MCF 10A (cell line): ENCODE data around the gene CELSR1. TPM values are rescaled to one million over a fixed set of nuclear protein-coding genes. Genes with fewer than 3 reads are reported as not detected.

Experiments
- BruUV-seq: library from RNA; stranded (reverse); fragments of 400-500 nt; replicated peaks from 2 replicates; lab custom pipeline; 2021; lab: Mats Ljungman, UMichigan
- CTCF ChIA-PET: fragments of 300-600 bp; sonication (Branson Sonifier 250); formaldehyde crosslinking; extraction: SDS; loops from one replicate; lab custom pipeline; 2021; ENCODE audit warnings: antibody characterized with exemption, inconsistent platforms; lab: Yijun Ruan, JAX
- POLR2A ChIA-PET: fragments of 300-600, 350-650 bp; sonication (Branson Sonifier 250); formaldehyde crosslinking; extraction: SDS; loops from one replicate; lab custom pipeline; 2020; ENCODE audit warnings: antibody characterized with exemption, inconsistent platforms; lab: Yijun Ruan, JAX
- DNase-seq: peaks from one replicate; pipeline ENCODE4 v3.0.0-alpha.2; 2018; ENCODE audit not compliant: unreplicated experiment
- H3K27ac Mint-ChIP-seq: one replicate; pipeline ENCODE4 v1.8.0; 2022; ENCODE audit warnings: mild to moderate bottlenecking, low read depth, mixed read lengths; ENCODE audit not compliant: unreplicated experiment
- H3K27me3 Mint-ChIP-seq: one replicate; pipeline ENCODE4 v1.8.0; 2022; ENCODE audit warnings: mixed read lengths; ENCODE audit not compliant: insufficient read depth, unreplicated experiment
- H3K36me3 Mint-ChIP-seq: one replicate; pipeline ENCODE4 v1.8.0; 2022; ENCODE audit warnings: mild to moderate bottlenecking, moderate library complexity, mixed read lengths; ENCODE audit not compliant: insufficient read depth, unreplicated experiment
- H3K4me1 Mint-ChIP-seq: one replicate; pipeline ENCODE4 v1.8.0; 2022; ENCODE audit warnings: mixed read lengths; ENCODE audit not compliant: insufficient read depth, unreplicated experiment
- H3K4me3 Mint-ChIP-seq: one replicate; pipeline ENCODE4 v1.8.0; 2022; ENCODE audit warnings: mild to moderate bottlenecking, moderate library complexity, mixed read lengths; ENCODE audit not compliant: unreplicated experiment
- H3K9me3 Mint-ChIP-seq: one replicate; pipeline ENCODE4 v1.8.0; 2022; ENCODE audit warnings: mixed read lengths; ENCODE audit not compliant: unreplicated experiment
- intact Hi-C: fragments of 100-400 bp; cut with micrococcal nuclease; formaldehyde crosslinking; loops from 2 replicates; pipeline ENCODE4 v1.14.1; 2022
- total RNA-seq: library from RNA; stranded (reverse); gene quantifications from 2 replicates; pipeline ENCODE4 v1.2.3, GENCODE V29; 2022
- TF ChIP-seq, protein P1 (sequence below): fragments of 200-600 bp; IDR thresholded peaks from one replicate; pipeline ENCODE4 v1.8.0; 2022; ENCODE audit warnings: antibody characterized with exemption, mild to moderate bottlenecking; ENCODE audit not compliant: unreplicated experiment

Gene CELSR1
- total RNA-seq, 1 experiment from 2014 or later = 49.1 TPM

DNA sequence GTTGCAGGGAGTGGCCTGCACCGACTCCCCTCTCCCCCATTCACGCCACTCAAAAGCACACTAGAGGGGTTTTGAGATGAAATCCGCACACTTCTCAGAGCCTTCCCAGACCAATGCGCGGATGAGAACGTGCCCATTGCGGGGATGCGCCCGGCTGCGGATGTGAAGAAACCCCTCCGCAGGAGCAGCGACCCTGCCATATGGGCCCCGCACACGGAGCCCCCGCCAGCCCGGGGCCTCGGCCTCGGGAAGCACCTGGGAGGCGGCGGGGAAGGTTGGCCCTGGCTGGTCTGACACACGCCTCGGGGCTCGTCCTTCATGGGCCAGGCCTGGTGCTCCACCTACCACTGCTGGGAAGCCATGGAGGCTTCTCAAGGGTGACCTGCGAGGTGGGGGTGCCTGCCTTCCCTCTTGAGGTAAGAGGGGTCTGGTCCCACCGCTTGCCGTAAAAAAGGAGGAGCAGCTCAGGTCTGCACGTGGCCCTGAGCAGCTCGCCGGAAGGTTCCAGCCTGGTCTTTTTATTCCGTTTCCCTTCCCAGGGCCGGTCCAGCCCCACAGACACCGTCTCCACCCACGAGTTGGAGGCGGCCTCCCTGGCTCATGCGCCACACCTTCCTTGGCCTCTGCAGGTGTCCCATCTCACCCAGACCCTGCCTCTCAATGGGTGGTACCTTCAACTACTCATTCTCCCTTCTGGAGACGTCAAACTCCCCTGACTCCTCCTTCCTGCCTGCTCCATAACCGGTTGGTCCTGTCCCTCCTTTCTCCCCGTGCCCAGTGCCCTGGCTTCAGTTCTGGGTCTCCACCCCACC, 162.6 kb downstream of the CELSR1 start:
- intact Hi-C loops = loop anchor here (10.0 kb wide), 1 partner anchor 80 kb away; no protein-coding TSS in a partner anchor
- Mint-ChIP-seq H3K27ac (no peak overlapping the region), H3K4me3 (no peak overlapping the region), H3K9me3 (no peaks in the 10 kb centered on the region), H3K4me1 (peaks cover 10% of the 10 kb centered on the region), H3K27me3 (no peaks in the 10 kb centered on the region), H3K36me3 (peaks cover 57% of the 10 kb centered on the region)
- BruUV-seq = no TSS peak
- DNase-seq = no peak
- ChIA-PET CTCF (interaction anchor here (4.4 kb wide), 1 partner anchor 7 kb away, joined by 18 read pairs; no protein-coding TSS in a partner anchor), POLR2A (interaction anchor here (0.6 kb wide), 1 partner anchor 34 kb away, joined by 4 read pairs; no protein-coding TSS in a partner anchor)
- TF ChIP-seq, protein P1, sequence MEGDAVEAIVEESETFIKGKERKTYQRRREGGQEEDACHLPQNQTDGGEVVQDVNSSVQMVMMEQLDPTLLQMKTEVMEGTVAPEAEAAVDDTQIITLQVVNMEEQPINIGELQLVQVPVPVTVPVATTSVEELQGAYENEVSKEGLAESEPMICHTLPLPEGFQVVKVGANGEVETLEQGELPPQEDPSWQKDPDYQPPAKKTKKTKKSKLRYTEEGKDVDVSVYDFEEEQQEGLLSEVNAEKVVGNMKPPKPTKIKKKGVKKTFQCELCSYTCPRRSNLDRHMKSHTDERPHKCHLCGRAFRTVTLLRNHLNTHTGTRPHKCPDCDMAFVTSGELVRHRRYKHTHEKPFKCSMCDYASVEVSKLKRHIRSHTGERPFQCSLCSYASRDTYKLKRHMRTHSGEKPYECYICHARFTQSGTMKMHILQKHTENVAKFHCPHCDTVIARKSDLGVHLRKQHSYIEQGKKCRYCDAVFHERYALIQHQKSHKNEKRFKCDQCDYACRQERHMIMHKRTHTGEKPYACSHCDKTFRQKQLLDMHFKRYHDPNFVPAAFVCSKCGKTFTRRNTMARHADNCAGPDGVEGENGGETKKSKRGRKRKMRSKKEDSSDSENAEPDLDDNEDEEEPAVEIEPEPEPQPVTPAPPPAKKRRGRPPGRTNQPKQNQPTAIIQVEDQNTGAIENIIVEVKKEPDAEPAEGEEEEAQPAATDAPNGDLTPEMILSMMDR = no peak

DNA sequence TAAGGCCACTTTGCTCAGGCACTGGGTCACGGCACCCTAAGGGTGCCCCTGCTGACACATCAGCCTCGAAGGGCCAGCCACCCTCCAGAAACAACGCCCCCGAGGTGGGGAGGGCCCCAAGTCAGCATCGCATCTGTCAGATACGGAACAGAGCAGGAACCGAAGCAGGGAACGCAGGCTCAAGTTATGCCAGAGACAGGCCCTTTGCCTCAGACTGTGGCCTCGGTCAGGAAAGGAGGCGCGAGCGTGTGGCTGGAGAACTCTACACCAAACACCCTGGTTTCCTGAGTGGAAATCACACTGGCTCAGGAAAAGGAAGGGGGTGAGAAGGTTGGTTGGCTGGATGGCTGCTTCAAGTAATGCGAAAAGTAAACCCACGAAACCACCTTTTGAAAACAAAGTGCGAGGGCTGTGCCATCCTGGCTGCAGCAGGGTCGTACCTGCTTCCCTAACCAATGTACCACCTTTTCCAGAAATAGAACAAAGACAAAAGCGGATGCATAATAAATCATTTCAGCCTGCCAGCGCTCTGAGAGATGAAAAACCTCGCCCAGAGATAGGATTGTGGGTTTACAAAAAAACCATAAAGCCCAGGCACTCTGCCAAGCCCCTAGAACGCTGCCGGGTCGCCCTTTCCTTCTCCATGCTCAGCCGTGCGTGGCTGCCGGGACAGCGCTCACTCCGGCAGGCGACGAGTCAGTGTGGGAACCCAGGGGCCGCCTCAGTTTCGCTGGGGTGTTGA, 163.3 kb downstream of the CELSR1 start:
- H3K4me1 Mint-ChIP-seq = peaks cover 10% of the 10 kb centered on the region
- H3K27me3 Mint-ChIP-seq = no peaks in the 10 kb centered on the region

GRCh38 chr22:46373159-46373558, 164.3 kb downstream of the CELSR1 start:
- no TSS peak for BruUV-seq
- Mint-ChIP-seq H3K9me3 (no peaks in the 10 kb centered on the region), H3K4me3 (no peak overlapping the region), H3K27ac (no peak overlapping the region), H3K4me1 (peaks cover 10% of the 10 kb centered on the region), H3K36me3 (peaks cover 50% of the 10 kb centered on the region), H3K27me3 (no peaks in the 10 kb centered on the region)
- DNase-seq = no peak
- POLR2A ChIA-PET = no interaction called here
- CTCF ChIA-PET = interaction anchor here (1.5 kb wide), 1 partner anchor 169 kb away, joined by 7 read pairs; no protein-coding TSS in a partner anchor
- TF ChIP-seq, protein P1 = no peak
- intact Hi-C loops = loop anchor here (10.0 kb wide), 1 partner anchor 82 kb away; no protein-coding TSS in a partner anchor

More for the DNA sequence above, 163.3 kb downstream of the CELSR1 start:
- TF ChIP-seq, protein P1 = no peak
- no peak overlapping the region for H3K4me3 Mint-ChIP-seq
- DNase-seq = no peak
- H3K27ac Mint-ChIP-seq = no peak overlapping the region
- intact Hi-C loops = loop anchor here (10.0 kb wide), 1 partner anchor 81 kb away; no protein-coding TSS in a partner anchor
- BruUV-seq = no TSS peak
- ChIA-PET POLR2A (no interaction called here), CTCF (no interaction called here)
- H3K9me3 Mint-ChIP-seq = no peaks in the 10 kb centered on the region
- peaks cover 55% of the 10 kb centered on the region for H3K36me3 Mint-ChIP-seq

DNA sequence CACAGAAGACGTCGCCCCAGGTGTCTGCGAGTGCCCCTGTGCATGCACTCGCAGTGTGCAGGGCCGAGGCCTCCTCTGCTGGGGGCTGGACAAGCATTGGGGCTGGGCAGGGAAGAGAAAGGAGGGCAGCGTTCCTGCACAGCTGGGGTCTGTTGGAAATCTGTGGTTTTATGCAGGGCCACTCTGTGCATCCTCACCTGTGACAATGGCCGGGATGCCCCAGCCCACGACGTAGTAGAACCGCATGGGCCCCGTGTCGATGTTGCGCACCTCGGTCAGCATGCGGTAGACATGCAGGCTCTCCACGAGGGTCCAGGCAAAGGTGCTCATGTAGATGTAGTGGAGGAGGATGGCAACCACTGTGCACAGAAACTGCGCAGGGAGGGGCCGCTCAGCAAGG, 164.7 kb downstream of the CELSR1 start:
- CTCF ChIA-PET = interaction anchor here (1.5 kb wide), 1 partner anchor 170 kb away, joined by 7 read pairs; no protein-coding TSS in a partner anchor
- TF ChIP-seq, protein P1 = no peak
- H3K4me1 Mint-ChIP-seq = peaks cover 10% of the 10 kb centered on the region

More for the DNA sequence above, 164.7 kb downstream of the CELSR1 start:
- no peaks in the 10 kb centered on the region for H3K9me3 Mint-ChIP-seq
- no TSS peak for BruUV-seq
- no peak overlapping the region for H3K27ac Mint-ChIP-seq
- intact Hi-C loops = loop anchor here (10.0 kb wide), 1 partner anchor 82 kb away; no protein-coding TSS in a partner anchor
- POLR2A ChIA-PET = no interaction called here
- H3K4me3 Mint-ChIP-seq = no peak overlapping the region
- H3K36me3 Mint-ChIP-seq = peaks cover 50% of the 10 kb centered on the region
- no peak for DNase-seq
- H3K27me3 Mint-ChIP-seq = no peaks in the 10 kb centered on the region
